Trophoblast cell (in vitro differentiated cells and primary cell): ENCODE data around the gene SEMA3C.

Source experiments
- DNase-seq, 2 donors: peaks; one replicate each; pipeline ENCODE4 v3.0.0-alpha.2; 2016
- H2AFZ ChIP-seq: 2 replicates; pipeline ENCODE4 v1.6.1; 2013; ENCODE audit warnings: low read length, moderate library complexity, mild to moderate bottlenecking; ENCODE audit not compliant: insufficient read depth, poor library complexity
- H2AK5ac ChIP-seq: 2 replicates; pipeline ENCODE4 v1.6.1; 2013; ENCODE audit warnings: mild to moderate bottlenecking, low read length
- H2BK120ac ChIP-seq: 2 replicates; pipeline ENCODE4 v1.6.1; 2013; ENCODE audit warnings: low read length, mild to moderate bottlenecking, moderate library complexity; ENCODE audit not compliant: insufficient read depth, poor library complexity
- H2BK12ac ChIP-seq: 2 replicates; pipeline ENCODE4 v1.6.1; 2013; ENCODE audit warnings: mild to moderate bottlenecking, low read length, moderate library complexity
- H2BK5ac ChIP-seq: 2 replicates; pipeline ENCODE4 v1.6.1; 2013; ENCODE audit warnings: low read length, low read depth, moderate library complexity, mild to moderate bottlenecking; ENCODE audit not compliant: poor library complexity
- H3K14ac ChIP-seq: 2 replicates; pipeline ENCODE4 v1.6.1; 2013; ENCODE audit warnings: mild to moderate bottlenecking, low read length
- H3K18ac ChIP-seq: 2 replicates; pipeline ENCODE4 v1.6.1; 2013; ENCODE audit warnings: mild to moderate bottlenecking, low read length
- H3K23ac ChIP-seq: 2 replicates; pipeline ENCODE4 v1.6.1; 2013; ENCODE audit warnings: low read length
- H3K27ac ChIP-seq: 2 replicates; pipeline ENCODE4 v1.5.1; 2013; ENCODE audit warnings: low read depth, mild to moderate bottlenecking, inconsistent platforms, low read length, moderate library complexity
- H3K27me3 ChIP-seq: 2 replicates; pipeline ENCODE4 v1.6.1; 2013; ENCODE audit warnings: inconsistent platforms, mild to moderate bottlenecking, low read length, moderate library complexity; ENCODE audit not compliant: insufficient read depth
- H3K36me3 ChIP-seq, 2 experiments: 1 replicate in 1 of 2; 2 replicates in 1 of 2; pipeline ENCODE4 v1.6.1; 2013; ENCODE audit warnings: low read length in 2 of 2, mild to moderate bottlenecking in 2 of 2, moderate library complexity in 1 of 2; ENCODE audit not compliant: insufficient read depth in 2 of 2, control insufficient read depth in 1 of 2
- H3K4ac ChIP-seq: 2 replicates; pipeline ENCODE4 v1.6.1; 2013; ENCODE audit warnings: low read depth, mild to moderate bottlenecking, low read length, moderate library complexity
- H3K4me1 ChIP-seq, 2 experiments: 1 replicate in 1 of 2; 2 replicates in 1 of 2; pipeline ENCODE4 v1.6.1; 2013; ENCODE audit warnings: low read length in 2 of 2, mild to moderate bottlenecking in 2 of 2, moderate library complexity in 1 of 2; ENCODE audit not compliant: insufficient read depth in 2 of 2, control insufficient read depth in 1 of 2
- H3K4me2 ChIP-seq: 2 replicates; pipeline ENCODE4 v1.6.1; 2013; ENCODE audit warnings: inconsistent platforms, mild to moderate bottlenecking, low read length, moderate library complexity
- H3K4me3 ChIP-seq: 2 replicates; pipeline ENCODE4 v1.5.1; 2013; ENCODE audit warnings: mild to moderate bottlenecking, low read depth, low read length, inconsistent platforms
- H3K79me1 ChIP-seq: one replicate; pipeline ENCODE4 v1.6.1; 2013; ENCODE audit warnings: low read length
- H3K79me2 ChIP-seq: 2 replicates; pipeline ENCODE4 v1.6.1; 2013; ENCODE audit warnings: low read length, mild to moderate bottlenecking; ENCODE audit not compliant: control insufficient read depth, insufficient read depth, poor library complexity
- H3K9ac ChIP-seq: 2 replicates; pipeline ENCODE4 v1.6.1; 2013; ENCODE audit warnings: mild to moderate bottlenecking, low read length
- H3K9me3 ChIP-seq: 2 replicates; pipeline ENCODE4 v1.6.1; 2013; ENCODE audit warnings: low read depth, mild to moderate bottlenecking, control low read depth, inconsistent platforms, low read length; ENCODE audit not compliant: insufficient read depth
- H4K12ac ChIP-seq: 2 replicates; pipeline ENCODE4 v1.6.1; 2013; ENCODE audit warnings: low read depth, mild to moderate bottlenecking, low read length, moderate library complexity
- H4K8ac ChIP-seq: 2 replicates; pipeline ENCODE4 v1.6.1; 2013; ENCODE audit warnings: low read depth, mild to moderate bottlenecking, low read length, moderate library complexity
- H4K91ac ChIP-seq: one replicate; pipeline ENCODE4 v1.6.1; 2013; ENCODE audit warnings: low read depth, mild to moderate bottlenecking, low read length, moderate library complexity
- WGBS: extraction: QIAGEN DNeasy Blood & Tissue Kit; methylation state at CpG from one replicate; pipeline ENCODE4 v1.1.7; 2013; ENCODE audit warnings: missing lambda C conversion rate; ENCODE audit not compliant: insufficient read length, insufficient coverage; ENCODE audit errors: extremely low coverage; 5-methylcytosine and 5-hydroxymethylcytosine counted together

The SEMA3C gene

GRCh38 chr7:80827239-80827633 is 91.6 kb downstream of the SEMA3C start:
- Histone ChIP-seq H2BK120ac (no peak overlapping the region), H3K14ac (no peak overlapping the region), H3K27ac (no peak overlapping the region), H4K91ac (no peak overlapping the region), H2AFZ (no peak overlapping the region), H2BK12ac (no peak overlapping the region), H3K36me3 (no peaks in the 10 kb centered on the region), H3K79me1 (no peaks in the 10 kb centered on the region), H3K18ac (no peak overlapping the region), H4K12ac (no peak overlapping the region), H4K8ac (no peak overlapping the region), H2BK5ac (no peak overlapping the region), H3K4me2 (no peak overlapping the region), H3K4ac (no peak overlapping the region), H3K23ac (no peak overlapping the region), H3K4me1 (no peaks in the 10 kb centered on the region), H3K4me3 (no peak overlapping the region), H3K9me3 (no peaks in the 10 kb centered on the region), H3K79me2 (no peaks in the 10 kb centered on the region), H3K9ac (no peak overlapping the region), H2AK5ac (no peak overlapping the region), H3K27me3 (no peaks in the 10 kb centered on the region)
- DNase-seq = no peak
- no CpG with 5 or more reads among the region's 1 CpG for WGBS

DNA sequence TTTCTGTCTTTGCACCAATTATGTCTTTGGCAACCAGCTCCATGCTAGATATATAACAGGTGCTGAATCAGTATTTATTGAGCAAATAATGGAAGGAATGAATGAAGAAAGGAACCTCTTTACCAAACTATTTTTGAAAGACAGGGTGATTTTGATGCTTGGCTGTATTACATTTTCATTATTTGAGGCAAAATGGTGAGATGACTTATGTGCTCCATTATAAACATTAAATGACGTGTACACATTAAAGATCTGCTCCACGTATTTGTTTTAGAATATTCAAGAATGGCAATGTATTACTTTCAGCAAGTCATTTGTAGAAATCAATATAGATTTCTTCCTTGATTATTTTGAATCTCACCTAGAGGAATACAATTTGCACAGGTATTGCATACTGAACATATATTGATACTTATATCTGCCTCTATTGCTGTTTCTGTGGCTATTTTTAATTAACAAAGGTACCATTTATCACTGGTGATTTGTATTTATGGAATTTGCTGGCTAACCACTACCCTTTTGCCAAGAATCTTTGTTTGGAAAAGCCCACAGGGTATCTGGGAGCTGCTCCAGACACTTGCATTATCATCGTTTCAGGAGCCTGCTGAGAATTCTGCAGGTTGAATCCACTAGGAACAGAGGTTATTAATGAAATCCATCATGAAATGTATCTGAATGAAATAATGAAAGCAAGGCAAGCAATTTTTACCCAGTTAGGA is 92.2 kb downstream of the SEMA3C start:
- H3K4me3 ChIP-seq = no peak overlapping the region
- H2AK5ac ChIP-seq = no peak overlapping the region
- no peak overlapping the region for H4K91ac ChIP-seq
- no peaks in the 10 kb centered on the region for H3K79me1 ChIP-seq
- no peaks in the 10 kb centered on the region for H3K27me3 ChIP-seq
- H3K36me3 ChIP-seq = no peaks in the 10 kb centered on the region
- H2BK120ac ChIP-seq = no peak overlapping the region
- H3K27ac ChIP-seq = no peak overlapping the region
- H2BK5ac ChIP-seq = no peak overlapping the region
- H3K23ac ChIP-seq = no peak overlapping the region
- H4K8ac ChIP-seq = no peak overlapping the region
- no peaks in the 10 kb centered on the region for H3K4me1 ChIP-seq
- WGBS = no CpG with 5 or more reads among the region's 3 CpGs
- no peak overlapping the region for H3K4ac ChIP-seq
- H3K18ac ChIP-seq = no peak overlapping the region
- no peak overlapping the region for H2BK12ac ChIP-seq
- H3K14ac ChIP-seq = no peak overlapping the region
- no peak overlapping the region for H2AFZ ChIP-seq
- no peaks in the 10 kb centered on the region for H3K9me3 ChIP-seq
- no peak overlapping the region for H4K12ac ChIP-seq
- no peak overlapping the region for H3K4me2 ChIP-seq
- no peak for DNase-seq
- no peak overlapping the region for H3K9ac ChIP-seq
- H3K79me2 ChIP-seq = no peaks in the 10 kb centered on the region

GRCh38 chr7:80825499-80825898 is 93.4 kb downstream of the SEMA3C start:
- Histone ChIP-seq H4K91ac (no peak overlapping the region), H3K9ac (no peak overlapping the region), H3K4me2 (no peak overlapping the region), H3K27ac (no peak overlapping the region), H3K79me2 (no peaks in the 10 kb centered on the region), H2BK12ac (no peak overlapping the region), H3K79me1 (no peaks in the 10 kb centered on the region), H2AFZ (no peak overlapping the region), H4K12ac (no peak overlapping the region), H3K36me3 (no peaks in the 10 kb centered on the region), H3K18ac (no peak overlapping the region), H3K4me1 (no peaks in the 10 kb centered on the region), H3K27me3 (no peaks in the 10 kb centered on the region), H2BK5ac (no peak overlapping the region), H3K9me3 (no peaks in the 10 kb centered on the region), H2BK120ac (no peak overlapping the region), H2AK5ac (no peak overlapping the region), H4K8ac (no peak overlapping the region), H3K4me3 (no peak overlapping the region), H3K4ac (no peak overlapping the region), H3K23ac (no peak overlapping the region), H3K14ac (no peak overlapping the region)
- WGBS = no CpG with 5 or more reads among the region's 3 CpGs
- peak in 1 of 2 donors; percentile 40 for DNase-seq

- Histone ChIP-seq H3K27me3 (no peaks in the 10 kb centered on the region), H3K4me1 (no peaks in the 10 kb centered on the region), H3K79me1 (no peaks in the 10 kb centered on the region), H2BK5ac (no peak overlapping the region), H3K4ac (no peak overlapping the region), H3K36me3 (no peaks in the 10 kb centered on the region), H3K4me3 (no peak overlapping the region), H3K79me2 (no peaks in the 10 kb centered on the region), H4K12ac (no peak overlapping the region), H3K9me3 (no peaks in the 10 kb centered on the region), H2AK5ac (no peak overlapping the region), H4K91ac (no peak overlapping the region), H3K18ac (no peak overlapping the region), H3K9ac (no peak overlapping the region), H2BK120ac (no peak overlapping the region), H3K4me2 (no peak overlapping the region), H3K27ac (no peak overlapping the region), H3K14ac (no peak overlapping the region), H2AFZ (no peak overlapping the region), H4K8ac (no peak overlapping the region), H3K23ac (no peak overlapping the region), H2BK12ac (no peak overlapping the region)
- DNase-seq = no peak
- WGBS = no CpG with 5 or more reads among the region's 5 CpGs
Measured at GRCh38 chr7:80824253-80824652, 94.6 kb downstream of the SEMA3C start.
